Kidney (tissue), 14 donors: ENCODE data around the gene FNIP2. TPM values are rescaled to one million over a fixed set of nuclear protein-coding genes. Genes with fewer than 3 reads are reported as not detected.

Experiments used
- DNase-seq, 5 donors: peaks; one replicate each; pipeline ENCODE4 v3.0.0-alpha.2; 2013 to 2020
- FAIRE-seq: peaks from 2 replicates; lab custom pipeline; 2012; peaks lifted over from hg19 to GRCh38; lab: Jason Lieb, UNC
- H3K27ac ChIP-seq, 2 donors: one replicate each; pipeline ENCODE4 v1.7.0; 2013; ENCODE audit warnings: low read depth in 2 of 2, low read length in 2 of 2, inconsistent platforms in 1 of 2
- H3K27me3 ChIP-seq: one replicate; pipeline ENCODE4 v1.7.1; 2013; ENCODE audit warnings: low read length, inconsistent platforms; ENCODE audit not compliant: control insufficient read depth, insufficient read depth
- H3K36me3 ChIP-seq, 3 donors: one replicate each; pipeline versions ENCODE4 v1.7.0 to v1.7.1; 2013; ENCODE audit warnings: low read length in 3 of 3, control low read depth in 1 of 3, inconsistent platforms in 1 of 3; ENCODE audit not compliant: insufficient read depth in 3 of 3, control insufficient read depth in 2 of 3
- H3K4me1 ChIP-seq, 3 donors: one replicate each; pipeline versions ENCODE4 v1.7.0 to v1.7.1; 2013; ENCODE audit warnings: low read length in 3 of 3, inconsistent platforms in 1 of 3, low read depth in 1 of 3; ENCODE audit not compliant: control insufficient read depth in 2 of 3, insufficient read depth in 2 of 3
- H3K4me3 ChIP-seq, 3 donors: one replicate each; pipeline versions ENCODE4 v1.7.0 to v1.8.1; 2013; ENCODE audit warnings: low read length in 3 of 3, control low read depth in 1 of 3, inconsistent platforms in 1 of 3
- H3K9ac ChIP-seq, 3 donors: one replicate each; pipeline versions ENCODE4 v1.7.0 to v1.7.1; 2013; ENCODE audit warnings: low read length in 3 of 3, control low read depth in 1 of 3, inconsistent platforms in 1 of 3
- H3K9me3 ChIP-seq, 3 donors: one replicate each; pipeline versions ENCODE4 v1.7.0 to v1.7.1; 2013; ENCODE audit warnings: low read length in 3 of 3, control low read depth in 1 of 3, inconsistent platforms in 1 of 3; ENCODE audit not compliant: control insufficient read depth in 2 of 3, insufficient read depth in 1 of 3
- intact Hi-C: fragments of 100-400 bp; cut with DNase I; formaldehyde crosslinking; loops from one replicate; pipeline ENCODE4 v1.11.1; 2022
- polyA plus RNA-seq: library from polyadenylated mRNA; stranded (reverse); fragments of 350-450 nt; fragmentation: Illumina TruSeq; extraction: RNeasy Lipid Tissue Mini Kit (QIAGEN cat#74804); gene quantifications from one replicate; pipeline ENCODE4 v1.2.3, GENCODE V29; 2014; ENCODE audit warnings: low read depth, low replicate concordance; ENCODE audit not compliant: insufficient read depth
- total RNA-seq: library from RNA; stranded (reverse); fragmentation: NEBNext Ultra II Directional; extraction: Animal tissue kit (Norgen Biotek cat#: 25700); gene quantifications from one replicate; pipeline ENCODE4 v1.2.1, GENCODE V29; 2021
- TF ChIP-seq, protein P1 (sequence below): IDR thresholded peaks from 3 replicates; pipeline ENCODE4 v1.5.1; 2012; ENCODE audit warnings: mild to moderate bottlenecking, moderate library complexity, borderline replicate concordance; ENCODE audit not compliant: insufficient read depth; ENCODE audit errors: extremely low read depth
- donor health status: control.
- donor health status: control.
- donor health status: control.
- donor health status: control.
- donor health status: control.
- donor health status: DM: yes; HTN: yes; CAD: no.
- donor health status: Normal renal cell carcinoma (clear cell type).

FNIP2 gene
- total and polyA plus RNA-seq, 2 donors from 2014 or later = 13.2 to 65.1 TPM

DNA sequence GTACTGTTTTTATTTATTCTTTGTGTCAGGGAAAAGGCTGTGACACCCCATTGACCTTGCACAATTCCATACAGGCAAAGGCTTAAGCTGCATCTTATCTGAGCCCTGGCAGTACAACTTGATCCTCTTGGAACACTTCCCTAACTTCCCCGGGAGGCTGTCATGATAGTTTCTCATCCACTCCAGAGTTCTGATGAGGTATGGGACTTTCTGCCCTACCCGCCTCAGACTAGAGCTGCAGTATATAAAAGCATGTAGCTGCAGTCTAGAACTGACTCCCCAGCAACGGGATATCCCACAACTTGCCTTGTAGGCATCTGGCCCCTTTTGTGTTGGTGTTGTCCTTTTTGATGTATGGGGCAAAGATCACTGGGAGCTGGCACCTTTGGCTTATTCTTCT lies 72.7 kb downstream of the FNIP2 start:
- H3K4me3 ChIP-seq = no peak overlapping the region
- FAIRE-seq = no peak
- intact Hi-C loops = loop anchor here (10.0 kb wide), 1 partner anchor 107 kb away; no protein-coding TSS in a partner anchor

DNA sequence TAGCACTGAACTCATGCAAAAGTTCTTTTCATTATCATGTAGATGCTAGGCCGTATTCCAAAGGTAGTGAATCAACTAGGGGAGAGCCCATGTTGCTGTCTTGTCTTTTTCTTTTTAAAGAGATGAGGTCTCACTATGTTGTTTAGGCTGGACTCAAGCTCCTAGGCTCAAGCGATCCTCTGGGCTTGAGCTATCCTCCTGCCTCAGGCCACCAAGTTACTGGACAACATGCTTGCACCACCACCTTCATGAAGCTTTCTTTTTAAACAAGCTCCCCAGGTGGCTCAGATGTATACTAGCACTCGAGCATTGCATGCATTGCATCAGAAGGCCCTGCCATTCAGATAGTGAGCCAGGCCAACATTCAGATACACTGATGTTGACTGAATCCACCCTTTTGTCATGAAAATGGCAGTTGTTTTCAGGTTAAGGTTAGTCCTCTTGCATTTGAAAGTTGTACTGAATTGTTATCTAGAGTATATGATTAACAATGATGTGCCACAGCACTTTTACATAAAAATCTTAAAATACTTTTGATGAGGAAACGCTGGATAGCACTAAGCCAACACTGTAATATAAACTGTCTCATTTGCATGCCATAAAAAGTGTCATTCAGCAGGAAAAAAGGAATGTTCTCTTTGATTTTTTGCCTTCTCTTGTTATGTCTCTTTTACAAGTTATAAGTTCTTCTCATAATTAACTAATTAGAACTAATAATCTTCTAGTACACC lies 76.7 kb downstream of the FNIP2 start:
- H3K9me3 ChIP-seq = no peaks in the 10 kb centered on the region
- FAIRE-seq = no peak
- H3K4me3 ChIP-seq = no peak overlapping the region
- H3K27me3 ChIP-seq = no peaks in the 10 kb centered on the region
- TF ChIP-seq, protein P1, sequence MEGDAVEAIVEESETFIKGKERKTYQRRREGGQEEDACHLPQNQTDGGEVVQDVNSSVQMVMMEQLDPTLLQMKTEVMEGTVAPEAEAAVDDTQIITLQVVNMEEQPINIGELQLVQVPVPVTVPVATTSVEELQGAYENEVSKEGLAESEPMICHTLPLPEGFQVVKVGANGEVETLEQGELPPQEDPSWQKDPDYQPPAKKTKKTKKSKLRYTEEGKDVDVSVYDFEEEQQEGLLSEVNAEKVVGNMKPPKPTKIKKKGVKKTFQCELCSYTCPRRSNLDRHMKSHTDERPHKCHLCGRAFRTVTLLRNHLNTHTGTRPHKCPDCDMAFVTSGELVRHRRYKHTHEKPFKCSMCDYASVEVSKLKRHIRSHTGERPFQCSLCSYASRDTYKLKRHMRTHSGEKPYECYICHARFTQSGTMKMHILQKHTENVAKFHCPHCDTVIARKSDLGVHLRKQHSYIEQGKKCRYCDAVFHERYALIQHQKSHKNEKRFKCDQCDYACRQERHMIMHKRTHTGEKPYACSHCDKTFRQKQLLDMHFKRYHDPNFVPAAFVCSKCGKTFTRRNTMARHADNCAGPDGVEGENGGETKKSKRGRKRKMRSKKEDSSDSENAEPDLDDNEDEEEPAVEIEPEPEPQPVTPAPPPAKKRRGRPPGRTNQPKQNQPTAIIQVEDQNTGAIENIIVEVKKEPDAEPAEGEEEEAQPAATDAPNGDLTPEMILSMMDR = no peak
- H3K27ac ChIP-seq = no peak overlapping the region
- H3K9ac ChIP-seq = no peak overlapping the region
- peaks cover 0 to 26% (median 21%) of the 10 kb centered on the region in 3 donors for H3K36me3 ChIP-seq
- H3K4me1 ChIP-seq = peaks cover 0 to 6% (median 2%) of the 10 kb centered on the region in 3 donors
- no peak for DNase-seq
- intact Hi-C loops = loop anchor here (10.0 kb wide), 1 partner anchor 111 kb away; no protein-coding TSS in a partner anchor

More for the DNA sequence above, 72.7 kb downstream of the FNIP2 start:
- Histone ChIP-seq H3K36me3 (peaks cover 0 to 25% (median 19%) of the 10 kb centered on the region in 3 donors), H3K4me1 (no peaks in the 10 kb centered on the region), H3K9ac (no peak overlapping the region), H3K9me3 (no peaks in the 10 kb centered on the region), H3K27ac (no peak overlapping the region), H3K27me3 (no peaks in the 10 kb centered on the region)
- DNase-seq = no peak
- TF ChIP-seq, protein P1 = no peak

DNA sequence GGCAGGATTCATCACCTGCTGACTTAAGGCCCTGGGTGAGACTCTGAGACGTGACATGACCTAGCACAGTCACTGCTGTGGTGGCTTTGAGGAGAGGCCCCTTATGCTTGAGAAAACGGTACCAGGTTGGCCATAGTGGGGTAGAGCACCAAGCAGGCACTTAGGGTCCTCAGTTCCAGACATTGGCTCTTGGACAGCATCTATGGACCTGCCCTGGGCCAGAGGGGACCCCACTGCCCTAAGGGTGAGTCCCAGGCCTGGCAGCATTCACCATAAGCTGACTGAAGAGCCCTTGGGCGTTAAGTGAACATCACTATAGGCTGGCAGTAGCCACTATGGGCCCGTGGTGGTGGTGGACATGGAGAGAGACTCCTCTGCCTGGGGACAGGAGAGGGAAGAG lies 78.7 kb downstream of the FNIP2 start:
- FAIRE-seq (no peak), DNase-seq (no peak)
- TF ChIP-seq, protein P1 = no peak
- Histone ChIP-seq H3K4me1 (peaks cover 0 to 9% (median 2%) of the 10 kb centered on the region in 3 donors), H3K27me3 (no peaks in the 10 kb centered on the region), H3K9ac (no peak overlapping the region), H3K4me3 (no peak overlapping the region), H3K9me3 (no peaks in the 10 kb centered on the region), H3K36me3 (peaks cover 0 to 35% (median 19%) of the 10 kb centered on the region in 3 donors), H3K27ac (no peak overlapping the region)
- intact Hi-C loops = loop anchor here (10.0 kb wide), 1 partner anchor 113 kb away; no protein-coding TSS in a partner anchor
